PC-3 (cell line): ENCODE data around the gene ABCB8. TPM values are rescaled to one million over a fixed set of nuclear protein-coding genes. Genes with fewer than 3 reads are reported as not detected.

Source experiments
- ATAC-seq: fragments of 200-7000 bp; cut with Tn5 transposase; 2 replicates; pipeline ENCODE4 v1.9.1; 2020; ENCODE audit warnings: mild to moderate bottlenecking, moderate library complexity
- BruUV-seq: library from RNA; stranded (reverse); fragments of 400-500 nt; replicated peaks from 2 replicates; lab custom pipeline; 2021; lab: Mats Ljungman, UMichigan
- CTCF ChIA-PET: fragments of 300-600 bp; sonication (Branson Sonifier 250); formaldehyde crosslinking; loops from one replicate; lab custom pipeline; 2022; ENCODE audit warnings: antibody characterized with exemption; lab: Charles Lee
- POLR2A ChIA-PET: fragments of 300-600 bp; sonication (Branson Sonifier 250); formaldehyde crosslinking; loops from one replicate; lab custom pipeline; 2022; ENCODE audit warnings: antibody characterized with exemption; ENCODE audit not compliant: unreplicated experiment; lab: Charles Lee
- DNase-seq: peaks from one replicate; pipeline ENCODE4 v3.0.0-alpha.2; 2015
- H2AFZ ChIP-seq: fragments of 300-600 bp; sonication (generic); 2 replicates; pipeline ENCODE4 v1.6.0; 2016; ENCODE audit warnings: antibody characterized with exemption, low read length
- H3F3A ChIP-seq: fragments of 300-600 bp; sonication (generic); one replicate; pipeline ENCODE4 v1.6.0; 2017; ENCODE audit warnings: antibody characterized with exemption, low read length, control low read depth, mild to moderate bottlenecking; ENCODE audit not compliant: unreplicated experiment
- H3K27ac ChIP-seq: fragments of 300-600 bp; sonication (generic); 2 replicates; pipeline ENCODE4 v1.5.1; 2016; ENCODE audit warnings: mild to moderate bottlenecking, low read length
- H3K27me3 ChIP-seq: fragments of 300-600 bp; sonication (generic); 2 replicates; pipeline ENCODE4 v1.6.1; 2016; ENCODE audit warnings: low read length, mixed read lengths
- H3K36me3 ChIP-seq: fragments of 300-600 bp; sonication (generic); 2 replicates; pipeline ENCODE4 v1.6.1; 2016; ENCODE audit warnings: low read depth, mixed run types, low read length, mixed read lengths
- H3K4me1 ChIP-seq: fragments of 300-600 bp; sonication (generic); 2 replicates; pipeline ENCODE4 v1.5.1; 2016; ENCODE audit warnings: low read length; ENCODE audit not compliant: insufficient read depth
- H3K4me2 ChIP-seq: fragments of 300-600 bp; sonication (generic); 2 replicates; pipeline ENCODE4 v1.6.0; 2016; ENCODE audit warnings: low read length
- H3K4me3 ChIP-seq: fragments of 300-600 bp; sonication (generic); 2 replicates; pipeline ENCODE4 v1.5.1; 2016; ENCODE audit warnings: mild to moderate bottlenecking, low read length, mixed read lengths
- H3K79me2 ChIP-seq: fragments of 300-600 bp; sonication (generic); 2 replicates; pipeline ENCODE4 v1.6.1; 2017; ENCODE audit warnings: low read length, mixed read lengths
- H3K9ac ChIP-seq: fragments of 300-600 bp; sonication (generic); 2 replicates; pipeline ENCODE4 v1.6.0; 2016; ENCODE audit warnings: mild to moderate bottlenecking, low read length
- H3K9me2 ChIP-seq: fragments of 300-600 bp; sonication (generic); replicated peaks from 2 replicates; pipeline ENCODE4 v1.6.1; 2016; ENCODE audit warnings: mixed run types, low read length, mixed read lengths
- H3K9me3 ChIP-seq: fragments of 300-600 bp; sonication (generic); 2 replicates; pipeline ENCODE4 v1.6.1; 2016; ENCODE audit warnings: low read length, mixed read lengths
- H4K20me1 ChIP-seq: fragments of 300-600 bp; sonication (generic); 2 replicates; pipeline ENCODE4 v1.6.1; 2016; ENCODE audit warnings: low read length, mixed read lengths
- CTCF ChIP-seq: fragments of 300-600 bp; sonication (generic); conservative IDR thresholded peaks from 2 replicates; pipeline ENCODE4 v1.5.1; 2017; ENCODE audit warnings: antibody characterized with exemption, low read depth, mild to moderate bottlenecking, low read length
- EZH2 ChIP-seq: fragments of 300-600 bp; sonication (generic); IDR thresholded peaks from one replicate; pipeline ENCODE4 v1.6.1; 2017; ENCODE audit warnings: antibody characterized with exemption, mild to moderate bottlenecking, low read length; ENCODE audit not compliant: unreplicated experiment
- EZH2phosphoT487 ChIP-seq: fragments of 300-600 bp; sonication (generic); IDR thresholded peaks from 2 replicates; pipeline ENCODE4 v1.6.1; 2018; ENCODE audit warnings: mild to moderate bottlenecking, antibody characterized with exemption, low read length, borderline replicate concordance
- intact Hi-C: fragments of 100-400 bp; cut with micrococcal nuclease; formaldehyde crosslinking; loops from 2 replicates; pipeline ENCODE4 v1.9.0; 2023
- total RNA-seq: library from RNA; depleted of rRNA; stranded (reverse); fragments of >200 nt; gene quantifications from 2 replicates; pipeline ENCODE4 v1.2.3, GENCODE V29; 2014

Gene ABCB8
- total RNA-seq, 1 experiment from 2014 or later: 58.4 TPM

- Histone ChIP-seq H3K36me3 (no peaks in the 10 kb centered on the region), H3K9ac (no peak overlapping the region), H3F3A (no peaks in the 10 kb centered on the region), H3K4me1 (peaks cover 9% of the 10 kb centered on the region), H3K4me3 (no peak overlapping the region), H3K4me2 (no peak overlapping the region), H3K9me3 (no peaks in the 10 kb centered on the region), H3K27ac (no peak overlapping the region), H3K9me2 (no peaks in the 10 kb centered on the region), H3K27me3 (no peaks in the 10 kb centered on the region), H2AFZ (no peak overlapping the region), H3K79me2 (no peaks in the 10 kb centered on the region), H4K20me1 (no peaks in the 10 kb centered on the region)
- ATAC-seq: 0 out of 2 replicates have a peak, but pooled peaks have one; percentile 14
- CTCF ChIA-PET: interaction anchor here (0.9 kb wide), 1 partner anchor 11 kb away, joined by 4 read pairs; no protein-coding TSS in a partner anchor
- no peak for DNase-seq
- POLR2A ChIA-PET: no interaction called here
- no TSS peak for BruUV-seq
- intact Hi-C loops: no loop called here
- TF ChIP-seq CTCF: no peak
- TF ChIP-seq EZH2: no peak
Measured at GRCh38 chr7:151007469-151007898, 20.8 kb upstream of the ABCB8 start.

- CTCF ChIA-PET: interaction anchor here (0.9 kb wide), 1 partner anchor 10 kb away, joined by 4 read pairs; no protein-coding TSS in a partner anchor
- POLR2A ChIA-PET: no interaction called here
- Histone ChIP-seq H3K4me2 (no peak overlapping the region), H3K9ac (no peak overlapping the region), H3K27me3 (no peaks in the 10 kb centered on the region), H3K4me3 (no peak overlapping the region), H4K20me1 (no peaks in the 10 kb centered on the region), H3K4me1 (peaks cover 9% of the 10 kb centered on the region), H3K36me3 (no peaks in the 10 kb centered on the region), H3K9me3 (no peaks in the 10 kb centered on the region), H3K79me2 (no peaks in the 10 kb centered on the region), H3F3A (no peaks in the 10 kb centered on the region), H2AFZ (no peak overlapping the region), H3K9me2 (no peaks in the 10 kb centered on the region), H3K27ac (no peak overlapping the region)
- TF ChIP-seq EZH2phosphoT487: no peak
- TF ChIP-seq EZH2: no peak
- no peak for TF ChIP-seq CTCF
- ATAC-seq (no peak), DNase-seq (no peak)
- BruUV-seq: no TSS peak
- intact Hi-C loops: no loop called here
Measured at GRCh38 chr7:151008143-151008510, 20.1 kb upstream of the ABCB8 start.

GRCh38 chr7:151008511-151009323, 19.5 kb upstream of the ABCB8 start:
- H3K79me2 ChIP-seq: no peaks in the 10 kb centered on the region
- DNase-seq (no peak), ATAC-seq (no peak)
- peak; percentile 60 for TF ChIP-seq CTCF
- TF ChIP-seq EZH2phosphoT487: no peak
- TF ChIP-seq EZH2: no peak
- peaks cover 4% of the 10 kb centered on the region; the same call in 1 of the 2 replicates for H3K4me1 ChIP-seq
- ChIA-PET CTCF (interaction anchor here (0.9 kb wide), 1 partner anchor 10 kb away, joined by 4 read pairs; no protein-coding TSS in a partner anchor), POLR2A (no interaction called here)
- no peaks in the 10 kb centered on the region for H3F3A ChIP-seq
- intact Hi-C loops: no loop called here
- no peaks in the 10 kb centered on the region for H4K20me1 ChIP-seq
- H3K9me2 ChIP-seq: no peaks in the 10 kb centered on the region
- H3K4me3 ChIP-seq: no peak overlapping the region
- no peaks in the 10 kb centered on the region for H3K9me3 ChIP-seq
- H3K4me2 ChIP-seq: no peak overlapping the region
- no peaks in the 10 kb centered on the region for H3K36me3 ChIP-seq
- H2AFZ ChIP-seq: no peak overlapping the region
- H3K9ac ChIP-seq: no peak overlapping the region
- no peaks in the 10 kb centered on the region for H3K27me3 ChIP-seq
- H3K27ac ChIP-seq: no peak overlapping the region
- no TSS peak for BruUV-seq
